CD4-positive, alpha-beta T cell treated with Interleukin-6 at 100 ng/mL for 8 hours (primary cell): Measurements from ENCODE around the gene PHRF1.

Experiments used
- DNase-seq: peaks from one replicate; pipeline ENCODE4 v3.0.0-alpha.2; 2020; ENCODE audit warnings: mixed read lengths, low spot score

Gene PHRF1

DNA sequence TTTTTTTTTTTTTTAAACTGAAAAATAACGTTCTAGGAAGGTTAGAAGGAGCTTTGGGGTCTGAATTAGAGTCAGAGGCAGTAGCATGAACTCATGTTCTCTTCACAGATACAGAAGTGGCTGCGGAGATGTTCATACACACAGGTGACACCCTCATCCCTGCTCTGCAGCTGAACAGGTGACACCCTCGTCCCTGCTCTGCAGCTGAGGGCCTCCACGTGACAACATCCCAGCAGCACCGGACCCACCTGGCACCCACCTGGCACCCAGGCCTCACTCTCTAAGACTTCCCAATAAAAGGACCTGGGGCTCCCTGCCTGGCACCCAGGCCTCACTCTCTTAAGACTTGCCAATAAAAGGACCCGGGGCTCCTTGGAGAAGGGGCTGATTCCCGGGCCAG is 80.6 kb downstream of the PHRF1 start:
- no peak for DNase-seq

GRCh38 chr11:657691-658126 is 81.4 kb downstream of the PHRF1 start:
- no peak for DNase-seq

DNA sequence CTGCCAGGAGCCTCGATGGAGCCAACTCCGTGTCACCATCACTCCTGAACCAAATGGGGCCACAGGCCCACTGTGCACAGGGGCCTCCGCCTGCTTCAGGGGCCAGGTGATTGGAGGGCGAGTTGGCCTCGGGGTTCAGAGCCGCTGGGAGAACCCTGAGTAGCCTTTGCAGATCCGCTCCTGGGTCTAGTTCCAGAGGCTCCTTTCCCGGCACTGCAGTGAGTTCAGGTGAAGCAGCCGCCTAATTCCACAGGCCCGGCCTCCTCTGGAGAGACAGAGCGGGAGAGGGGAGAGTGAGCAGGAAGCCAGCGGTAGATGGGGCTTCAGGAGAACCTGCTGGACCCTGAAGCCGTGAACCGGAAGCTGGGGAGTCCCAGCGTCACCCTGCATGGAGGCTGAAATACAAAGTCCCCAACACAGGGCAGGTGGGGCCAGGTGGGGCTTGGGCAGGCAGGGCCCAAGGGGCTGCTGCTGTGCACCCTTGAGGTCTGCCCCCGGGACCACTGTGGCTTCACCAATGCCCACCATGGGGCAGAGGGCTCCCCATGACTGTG is 83.3 kb downstream of the PHRF1 start:
- no peak for DNase-seq

GRCh38 chr11:660281-660680 is 84.0 kb downstream of the PHRF1 start:
- no peak for DNase-seq

- no peak for DNase-seq
These were observed 84.6 kb downstream of the PHRF1 start for GRCh38 chr11:660681-661444.
